Stimulated activated CD8-positive, alpha-beta memory T cell treated with anti-CD3 and anti-CD28 coated beads, Interleukin-15, amount 100 ng/mL, for 1 hour (primary cell): ENCODE measurements around the gene AKNA.

Experiments used
- DNase-seq: peaks from one replicate; pipeline ENCODE4 v3.0.0-alpha.2; 2020; ENCODE audit warnings: low read depth

AKNA gene

GRCh38 chr9:114362394-114362793 is 25.4 kb downstream of the AKNA start:
- no peak for DNase-seq

GRCh38 chr9:114361542-114361941 is 26.2 kb downstream of the AKNA start:
- no peak for DNase-seq

GRCh38 chr9:114359801-114360200 is 28.0 kb downstream of the AKNA start:
- DNase-seq: no peak

- no peak for DNase-seq
Observed at GRCh38 chr9:114357911-114358328, 29.9 kb downstream of the AKNA start.

GRCh38 chr9:114357360-114357759 is 30.4 kb downstream of the AKNA start:
- DNase-seq: no peak

GRCh38 chr9:114356792-114357191 is 31.0 kb downstream of the AKNA start:
- DNase-seq: no peak

DNA sequence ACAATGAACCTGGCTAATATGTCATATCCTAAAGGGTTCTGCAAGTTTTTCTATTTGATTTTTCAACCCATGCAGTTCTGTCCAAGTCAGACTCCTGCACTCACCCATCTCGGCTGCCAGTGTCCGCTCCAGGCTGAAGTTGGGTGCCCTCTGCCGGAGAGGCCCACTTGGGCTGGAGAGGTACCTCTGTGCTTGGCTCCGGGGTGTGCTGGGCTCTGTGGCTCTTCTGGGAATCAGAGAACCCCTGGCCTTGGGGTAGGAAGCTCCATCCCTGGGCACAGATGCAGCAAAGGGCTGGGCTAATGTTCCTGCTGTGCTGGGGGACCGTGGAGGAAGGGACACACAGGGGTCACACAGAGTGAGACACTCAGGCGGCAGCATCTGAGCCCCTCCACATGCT is 32.0 kb downstream of the AKNA start:
- no peak for DNase-seq

- DNase-seq: no peak
Observed at GRCh38 chr9:114351932-114352331, 35.9 kb downstream of the AKNA start.

GRCh38 chr9:114350636-114351401 is 37.0 kb downstream of the AKNA start:
- DNase-seq: no peak

- no peak for DNase-seq
Observed at GRCh38 chr9:114349713-114350480, 37.9 kb downstream of the AKNA start.

DNA sequence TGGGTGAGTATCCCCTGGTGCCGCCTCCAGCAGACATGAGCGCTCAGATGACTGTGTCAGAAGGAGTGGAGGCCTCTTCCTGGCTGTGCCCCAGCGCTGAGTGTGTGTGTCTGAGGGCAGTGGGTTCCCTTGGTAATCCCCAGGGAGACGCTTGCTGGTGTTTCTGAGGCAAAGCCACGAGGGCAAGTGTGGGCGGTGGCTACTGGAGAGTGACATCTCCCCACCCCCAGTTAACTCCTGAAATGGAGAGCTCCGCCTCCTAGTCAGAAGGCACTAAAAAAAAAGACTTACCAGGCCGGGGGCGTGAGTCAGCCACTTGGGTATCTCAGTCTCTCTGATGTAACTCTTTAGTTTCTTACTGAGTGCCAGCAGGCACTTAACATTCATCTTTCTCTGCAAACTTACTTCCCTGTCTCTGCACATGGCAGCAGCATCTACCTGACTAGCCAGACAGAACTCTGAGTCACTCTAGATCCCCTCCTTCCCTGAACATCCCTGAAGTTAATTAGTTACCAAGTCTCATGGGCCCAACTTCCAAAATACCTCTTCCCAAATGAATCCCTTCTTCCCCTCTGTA is 38.8 kb downstream of the AKNA start:
- DNase-seq: peak; percentile 22

DNA sequence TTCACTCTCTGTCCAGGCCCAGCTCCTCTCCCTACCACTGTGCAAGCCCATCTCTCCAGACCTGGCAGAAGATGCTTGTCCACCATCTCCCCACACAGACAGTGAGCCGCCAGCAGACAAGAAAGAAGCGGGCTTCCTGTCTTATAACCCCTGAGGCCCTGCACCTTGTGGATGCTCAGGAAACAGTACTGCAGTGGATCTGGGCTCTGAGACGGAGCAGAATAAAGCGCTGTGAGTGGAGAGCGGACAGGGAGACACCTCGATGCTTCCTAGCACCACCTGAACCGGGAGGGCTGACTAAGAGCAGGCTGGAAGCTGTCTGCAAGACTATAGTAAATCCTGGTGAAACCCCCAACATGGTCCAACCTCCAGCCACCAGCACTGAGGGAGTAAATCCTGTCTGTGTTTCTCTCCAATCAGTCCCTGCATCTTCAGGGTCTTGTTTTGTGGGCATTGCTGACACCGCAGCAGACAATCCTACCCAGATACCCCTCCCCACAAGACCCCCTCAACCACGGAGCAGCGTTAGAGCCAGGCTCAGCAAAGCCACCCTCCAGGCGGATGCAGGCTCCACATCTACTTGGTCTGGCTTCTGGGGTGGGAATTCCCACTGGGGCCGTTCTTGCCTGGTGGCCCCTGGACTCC is 39.4 kb downstream of the AKNA start:
- DNase-seq: no peak

DNA sequence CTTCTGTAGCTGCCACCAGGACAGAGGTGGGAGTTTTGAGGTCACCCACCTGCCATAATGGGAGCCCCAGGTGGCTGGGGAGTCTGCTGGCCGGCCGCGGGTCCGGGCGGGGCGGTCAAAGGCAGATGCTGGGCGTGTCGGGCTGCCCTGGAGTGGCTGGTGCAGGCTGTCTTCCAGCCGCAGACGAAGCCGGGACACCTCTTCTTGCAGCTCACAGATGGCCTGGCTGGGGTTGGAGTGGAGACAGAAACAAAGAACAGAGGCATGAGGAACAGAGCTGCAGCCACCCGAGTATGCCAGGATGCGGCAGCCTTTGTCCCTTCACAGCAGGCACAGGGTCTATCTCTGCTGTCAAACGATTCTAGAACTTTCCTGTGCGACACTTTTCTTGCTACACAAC is 40.1 kb downstream of the AKNA start:
- no peak for DNase-seq

- DNase-seq: no peak
Observed at GRCh38 chr9:114346146-114346545, 41.6 kb downstream of the AKNA start.

GRCh38 chr9:114345493-114346065 is 42.2 kb downstream of the AKNA start:
- DNase-seq: no peak

DNA sequence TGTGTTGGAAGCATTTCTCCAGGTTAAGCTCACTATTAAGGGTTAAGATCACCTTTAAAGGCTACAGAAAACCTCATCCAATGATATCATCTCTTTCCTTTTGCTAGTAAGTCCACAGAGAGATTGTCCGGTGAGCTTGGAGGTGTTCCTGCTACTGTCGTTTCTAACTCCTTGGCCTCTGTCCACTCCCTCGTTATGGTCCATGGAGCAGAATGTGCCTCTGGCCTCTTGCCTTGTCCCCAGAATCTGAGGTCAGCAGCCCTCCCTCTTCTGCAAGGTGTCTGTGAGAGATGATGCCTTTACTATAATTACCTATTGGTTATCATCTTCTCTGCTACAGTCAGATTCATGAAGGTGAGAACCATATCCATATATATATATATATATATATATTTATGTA is 43.1 kb downstream of the AKNA start:
- DNase-seq: no peak

GRCh38 chr9:114344188-114344566 is 43.6 kb downstream of the AKNA start:
- no peak for DNase-seq

DNA sequence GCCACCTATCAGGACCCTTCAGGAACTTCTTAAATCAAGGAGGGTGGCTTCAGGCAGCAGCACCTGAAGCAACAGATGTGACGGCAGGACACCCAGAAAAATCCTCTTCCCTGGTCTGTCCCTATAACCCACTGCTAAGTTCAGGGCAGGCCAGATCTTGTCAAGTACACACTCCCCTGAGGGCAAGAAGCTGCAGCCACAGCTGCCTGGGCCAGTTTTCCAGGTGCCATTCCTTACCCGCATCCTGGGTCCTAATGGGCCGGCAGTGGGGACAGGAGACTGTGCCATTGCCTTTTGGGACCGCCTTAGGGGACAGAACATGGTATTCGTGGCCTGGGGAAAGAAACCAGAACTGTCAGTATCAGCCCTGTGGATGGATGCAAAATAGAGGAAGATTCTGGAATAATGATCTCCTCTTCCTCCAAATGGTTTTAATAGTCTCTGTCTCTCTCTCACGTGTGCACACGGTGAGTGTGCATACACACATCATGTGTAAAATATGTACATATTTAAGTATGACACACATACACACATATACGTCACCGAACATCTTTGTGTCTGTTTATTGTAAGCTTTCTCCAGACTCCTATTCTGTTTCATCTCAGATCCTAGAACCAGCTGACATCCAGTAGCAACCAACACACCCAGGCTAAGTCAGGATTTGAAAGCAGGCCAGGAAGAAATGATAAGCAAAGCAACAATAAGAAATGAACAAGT is 44.2 kb downstream of the AKNA start:
- DNase-seq: no peak

- DNase-seq: no peak
Observed at GRCh38 chr9:114342755-114343440, 44.9 kb downstream of the AKNA start.

- no peak for DNase-seq
Observed at GRCh38 chr9:114341991-114342390, 45.8 kb downstream of the AKNA start.
